GM21360 (cell line): ENCODE data around the gene TRNP1.

ENCODE experiments used
- ATAC-seq: cut with Tn5 transposase; IDR thresholded peaks from one replicate; pipeline ENCODE4 v1.9.1; 2021; ENCODE audit warnings: mild to moderate bottlenecking, moderate library complexity; ENCODE audit not compliant: unreplicated experiment

Gene TRNP1

GRCh38 chr1:27000817-27001460 is 7.4 kb downstream of the TRNP1 start:
- ATAC-seq, result no peak

- ATAC-seq, result no peak
These were observed 8.3 kb downstream of the TRNP1 start for GRCh38 chr1:27001570-27002360.

GRCh38 chr1:27003745-27004470 is 10.4 kb downstream of the TRNP1 start:
- no peak for ATAC-seq

- no peak for ATAC-seq
These were observed 11.1 kb downstream of the TRNP1 start for GRCh38 chr1:27004471-27005165.

- no peak for ATAC-seq
These were observed 11.7 kb downstream of the TRNP1 start for GRCh38 chr1:27005166-27005530.

GRCh38 chr1:27005648-27006496 is 12.4 kb downstream of the TRNP1 start:
- ATAC-seq, result no peak

GRCh38 chr1:27006683-27007082 is 13.2 kb downstream of the TRNP1 start:
- ATAC-seq, result no peak

- no peak for ATAC-seq
These were observed 14.6 kb downstream of the TRNP1 start for GRCh38 chr1:27007909-27008582.

- no peak for ATAC-seq
These were observed 16.2 kb downstream of the TRNP1 start for GRCh38 chr1:27009601-27010197.

- no peak for ATAC-seq
These were observed 16.9 kb downstream of the TRNP1 start for GRCh38 chr1:27010226-27010994.

GRCh38 chr1:27011058-27011764 is 17.7 kb downstream of the TRNP1 start:
- no peak for ATAC-seq

- no peak for ATAC-seq
These were observed 18.6 kb downstream of the TRNP1 start for GRCh38 chr1:27011976-27012563.

- no peak for ATAC-seq
These were observed 21.8 kb downstream of the TRNP1 start for GRCh38 chr1:27015260-27015659.

- ATAC-seq, result no peak
These were observed 22.9 kb downstream of the TRNP1 start for GRCh38 chr1:27016376-27016775.

GRCh38 chr1:27017207-27017606 is 23.7 kb downstream of the TRNP1 start:
- no peak for ATAC-seq

- ATAC-seq, result no peak
These were observed 24.8 kb downstream of the TRNP1 start for GRCh38 chr1:27018316-27018715.

- no peak for ATAC-seq
These were observed 28.0 kb downstream of the TRNP1 start for GRCh38 chr1:27021354-27022031.
